Measurements from ENCODE around the gene CENPB. TPM values are rescaled to one million over a fixed set of nuclear protein-coding genes. Genes with fewer than 3 reads are reported as not detected.

CENPB gene
- polyA plus RNA-seq, 3 donors, result 33.6 to 49.5 (median 44.7) TPM

DNA sequence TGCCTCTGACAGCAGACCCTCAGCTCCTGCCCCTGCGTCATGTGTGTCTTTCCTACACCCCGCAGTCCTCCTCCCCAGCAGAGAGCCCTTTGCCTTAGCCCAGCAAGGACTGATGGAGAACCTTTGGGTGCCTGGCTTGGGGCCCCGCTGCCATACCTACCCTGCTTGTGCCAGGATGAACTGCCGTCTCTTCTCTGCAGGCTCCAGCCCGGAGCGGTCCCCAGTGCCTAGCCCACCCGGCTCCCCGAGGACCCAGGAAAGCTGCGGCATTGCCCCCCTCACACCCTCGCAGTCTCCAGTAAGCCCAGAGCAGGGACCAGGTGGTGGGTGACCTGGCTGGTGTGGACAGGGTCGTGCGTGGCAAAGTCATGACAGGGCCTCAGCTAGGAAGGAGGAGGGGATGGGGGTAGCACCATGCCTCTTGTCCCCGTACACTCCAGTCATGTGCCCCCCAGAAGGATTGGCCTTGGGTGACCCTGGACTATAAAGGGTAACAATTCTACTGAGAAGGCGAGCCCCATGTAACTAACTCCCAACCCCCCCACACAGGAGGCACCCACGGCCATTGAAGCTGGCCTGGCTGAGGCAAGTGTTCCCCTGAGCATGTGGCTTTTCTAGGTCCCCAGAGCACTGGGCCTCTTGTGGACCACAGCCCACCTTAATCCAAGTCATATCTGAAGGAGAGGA, 45.8 kb downstream of the CENPB start:
- no peak for DNase-seq (ENCODE audit: extremely low read depth in 1 of 11, low read depth in 9 of 11, low spot score in 4 of 11)

GRCh38 chr20:3739926-3740451, 46.6 kb downstream of the CENPB start:
- DNase-seq (ENCODE audit: extremely low read depth in 1 of 11, low read depth in 9 of 11, low spot score in 4 of 11), result no peak

- DNase-seq (ENCODE audit: extremely low read depth in 1 of 11, low read depth in 9 of 11, low spot score in 4 of 11), result no peak
Measured at GRCh38 chr20:3739054-3739925, 47.2 kb downstream of the CENPB start.

DNA sequence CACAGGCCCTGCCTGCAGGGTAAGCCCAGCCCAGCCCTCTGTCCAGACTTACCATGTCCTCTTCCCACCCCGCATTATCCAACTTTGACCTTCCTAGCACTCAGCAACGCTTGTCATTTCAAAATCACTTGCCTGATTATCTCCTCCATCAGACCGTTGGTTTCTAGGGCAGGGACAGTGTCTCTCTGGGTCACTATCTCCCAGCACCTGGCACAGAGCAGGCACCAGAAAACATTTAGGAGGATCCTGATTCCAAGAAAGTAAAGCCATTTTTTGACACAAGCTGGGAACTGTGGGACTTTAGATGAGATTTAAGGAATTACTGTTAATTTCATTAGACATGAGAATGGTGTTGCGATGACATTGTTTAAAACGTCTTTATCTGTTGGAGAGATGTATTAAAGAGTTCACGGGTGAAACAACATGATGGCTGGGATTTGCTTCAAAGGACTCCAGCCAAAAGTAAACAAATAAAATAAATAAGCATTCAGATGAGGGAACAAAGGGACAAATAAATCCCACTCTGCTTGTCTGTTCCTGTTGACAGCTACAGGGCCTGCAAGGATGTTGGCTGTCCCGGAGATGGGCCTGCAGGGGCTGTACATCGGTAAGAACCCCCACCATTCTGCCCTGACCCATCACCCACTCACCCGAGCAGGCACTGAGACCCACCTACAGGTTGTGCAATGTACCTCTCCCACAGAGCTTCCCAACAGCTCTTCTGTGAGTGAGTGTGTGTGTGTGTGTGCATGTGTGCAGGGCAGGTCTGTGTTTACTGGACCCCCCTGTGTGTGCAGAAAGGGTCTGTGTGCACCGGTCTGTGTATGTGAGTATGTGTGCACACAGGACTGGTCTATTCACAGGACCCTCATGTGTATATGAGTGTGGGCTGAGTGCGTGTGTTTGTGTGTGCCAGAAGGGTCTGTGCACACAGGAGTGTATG, 48.2 kb downstream of the CENPB start:
- no peak for DNase-seq (ENCODE audit: extremely low read depth in 1 of 11, low read depth in 9 of 11, low spot score in 4 of 11)

- no peak for DNase-seq (ENCODE audit: extremely low read depth in 1 of 11, low read depth in 9 of 11, low spot score in 4 of 11)
Measured at GRCh38 chr20:3735768-3736167, 50.8 kb downstream of the CENPB start.

- no peak for DNase-seq (ENCODE audit: extremely low read depth in 1 of 11, low read depth in 9 of 11, low spot score in 4 of 11)
Measured at GRCh38 chr20:3734111-3734843, 52.3 kb downstream of the CENPB start.

Other genes starting within 250 kb of the CENPB start
- gene GFRA4, start 123.3 kb downstream of the CENPB start, polyA plus RNA-seq (ENCODE audit: insufficient read length in 3 of 3), result under 1 TPM; 0.11 to 0.30 (median 0.14) TPM
- gene ADAM33, start 104.7 kb downstream of the CENPB start, polyA plus RNA-seq (ENCODE audit: insufficient read length in 3 of 3), result 10 to 100 TPM in 1 of 3 donors, 1 to 10 TPM in 2; 7.7 to 15.3 (median 9.7) TPM
- 1 to 10 TPM in 2 of 3 donors, under 1 TPM in 1; 0.61 to 1.8 (median 1.4) TPM for gene SIGLEC1, start 74.1 kb downstream of the CENPB start, polyA plus RNA-seq (ENCODE audit: insufficient read length in 3 of 3)
- 10 to 100 TPM; 11.0 to 19.6 (median 15.6) TPM for gene HSPA12B, start 54.1 kb downstream of the CENPB start, polyA plus RNA-seq (ENCODE audit: insufficient read length in 3 of 3)
- gene ADISSP, start 19.0 kb downstream of the CENPB start, polyA plus RNA-seq (ENCODE audit: insufficient read length in 3 of 3), result 10 to 100 TPM; 17.4 to 28.4 (median 26.6) TPM
- 1 to 10 TPM; 1.3 to 2.5 (median 2.0) TPM for gene SPEF1, start 5.3 kb downstream of the CENPB start, polyA plus RNA-seq (ENCODE audit: insufficient read length in 3 of 3)
- gene CDC25B, start 9.6 kb upstream of the CENPB start, polyA plus RNA-seq (ENCODE audit: insufficient read length in 3 of 3), result 10 to 100 TPM; 35.4 to 40.3 (median 39.3) TPM
- 10 to 100 TPM in 1 of 3 donors, 1 to 10 TPM in 2; 8.0 to 11.8 (median 9.3) TPM for gene AP5S1, start 33.8 kb upstream of the CENPB start, polyA plus RNA-seq (ENCODE audit: insufficient read length in 3 of 3)
- gene MAVS, start 60.1 kb upstream of the CENPB start, polyA plus RNA-seq (ENCODE audit: insufficient read length in 3 of 3), result 10 to 100 TPM; 25.7 to 33.9 (median 27.5) TPM
- 10 to 100 TPM; 32.8 to 38.6 (median 36.6) TPM for gene PANK2, start 102.6 kb upstream of the CENPB start, polyA plus RNA-seq (ENCODE audit: insufficient read length in 3 of 3)
- 10 to 100 TPM; 22.7 to 25.1 (median 22.7) TPM for gene RNF24, start 228.8 kb upstream of the CENPB start, polyA plus RNA-seq (ENCODE audit: insufficient read length in 3 of 3)

Measured in renal cortex interstitium (tissue), 11 donors.